GM18858 (cell line): ENCODE measurements around the gene MPP7.

ENCODE experiments used
- ATAC-seq: cut with Tn5 transposase; IDR thresholded peaks from one replicate; pipeline ENCODE4 v1.9.1; 2021; ENCODE audit not compliant: unreplicated experiment

Gene MPP7

DNA sequence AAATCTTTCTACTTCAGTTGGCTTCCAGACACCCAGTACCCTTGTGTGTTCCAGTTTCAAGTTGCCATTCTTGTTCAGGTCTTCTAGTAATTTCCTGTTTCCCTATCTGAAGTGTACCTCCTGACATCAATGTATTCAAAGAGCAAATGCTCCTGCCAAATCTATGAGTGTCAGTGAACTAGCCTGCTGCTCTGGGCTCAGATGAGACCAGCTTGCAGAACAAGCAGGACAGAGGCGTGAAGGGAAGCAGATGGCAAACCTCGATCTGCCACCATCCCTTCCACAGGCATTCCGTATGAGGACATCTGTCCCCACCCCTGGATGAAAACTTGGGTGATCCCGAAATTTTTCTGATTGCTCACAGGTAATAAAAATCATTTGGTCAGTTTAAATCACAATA lies 4.4 kb upstream of the MPP7 start:
- no peak for ATAC-seq

DNA sequence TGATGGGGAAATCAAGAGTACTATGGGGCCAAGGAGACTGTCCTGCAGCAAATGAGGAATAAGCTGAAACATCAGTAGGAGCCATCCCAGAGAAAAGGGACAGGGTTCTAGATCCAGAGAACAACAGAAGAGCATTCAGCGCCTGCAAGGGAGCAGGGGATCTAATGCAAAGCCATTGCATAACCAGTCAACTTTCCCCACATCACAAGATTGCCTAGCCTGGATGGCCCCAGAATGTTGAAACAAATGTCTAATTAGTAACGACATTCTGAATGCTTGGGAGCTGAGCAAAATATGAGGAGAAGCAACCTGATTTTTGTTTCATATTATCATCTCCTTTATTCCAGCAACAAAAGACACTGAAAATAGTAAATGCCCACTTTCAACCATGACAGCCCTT lies 2.7 kb upstream of the MPP7 start:
- no peak for ATAC-seq

- no peak for ATAC-seq
These were observed 1.2 kb upstream of the MPP7 start for GRCh38 chr10:28304032-28304571.

GRCh38 chr10:28302012-28302637 lies 739 bp downstream of the MPP7 start:
- no peak for ATAC-seq

DNA sequence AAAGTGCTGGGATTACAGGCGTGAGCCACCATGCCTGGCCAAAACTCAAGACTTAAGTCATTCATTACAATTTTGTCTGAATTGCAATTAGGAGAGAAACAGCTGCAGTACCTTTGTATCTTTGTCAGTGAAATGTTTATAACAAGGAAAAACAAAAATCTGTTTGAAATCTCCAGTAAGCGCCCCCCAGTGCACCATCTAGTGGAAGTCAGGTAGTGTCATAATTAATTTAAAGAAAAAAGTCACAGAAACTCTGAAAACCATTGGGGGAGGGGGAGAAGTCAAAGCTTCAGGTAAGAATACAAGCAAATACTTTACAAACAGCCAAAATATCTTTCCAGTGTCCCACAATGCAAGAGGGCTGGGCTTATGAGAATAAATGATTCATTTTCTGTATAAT lies 2.8 kb downstream of the MPP7 start:
- no peak for ATAC-seq

DNA sequence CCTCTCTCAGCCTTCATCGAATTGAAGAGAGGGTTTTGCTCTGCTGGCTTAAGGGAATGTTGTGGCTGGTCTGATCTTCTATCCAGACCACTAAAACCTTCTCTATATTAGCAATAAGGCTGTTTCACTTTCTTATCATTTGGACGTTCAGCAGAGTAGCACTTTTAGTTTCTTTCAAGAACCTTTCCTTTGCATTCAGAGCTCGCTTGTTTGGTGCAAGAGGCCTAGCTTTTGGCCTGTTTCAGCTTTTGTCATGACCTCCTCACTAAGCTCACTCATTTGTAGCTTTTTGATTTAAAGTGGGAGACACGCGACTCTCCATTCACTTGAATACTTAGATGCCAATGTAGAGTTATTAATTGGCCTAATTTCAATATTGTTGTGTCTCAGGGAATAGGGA lies 3.9 kb downstream of the MPP7 start:
- ATAC-seq = no peak

DNA sequence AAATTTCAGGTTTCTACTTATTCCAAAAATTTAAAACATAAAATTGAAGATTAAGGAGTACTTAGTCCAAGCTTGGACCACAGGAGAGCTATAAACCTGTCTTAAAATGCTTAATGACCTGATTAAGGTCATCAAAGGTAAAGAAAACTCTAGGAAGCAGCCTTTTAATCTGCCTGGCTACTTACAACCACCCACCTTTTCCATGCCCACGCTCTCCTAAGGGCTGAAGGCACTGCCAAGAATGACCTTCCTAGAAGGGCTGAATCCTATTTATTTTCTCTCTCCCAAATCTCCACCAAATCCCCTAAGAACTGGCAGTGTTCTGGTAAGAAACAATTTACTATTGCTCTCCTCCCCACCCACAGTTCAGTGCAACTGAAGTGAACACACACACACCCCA lies 6.8 kb downstream of the MPP7 start:
- no peak for ATAC-seq

GRCh38 chr10:28295336-28295735 lies 7.5 kb downstream of the MPP7 start:
- no peak for ATAC-seq

DNA sequence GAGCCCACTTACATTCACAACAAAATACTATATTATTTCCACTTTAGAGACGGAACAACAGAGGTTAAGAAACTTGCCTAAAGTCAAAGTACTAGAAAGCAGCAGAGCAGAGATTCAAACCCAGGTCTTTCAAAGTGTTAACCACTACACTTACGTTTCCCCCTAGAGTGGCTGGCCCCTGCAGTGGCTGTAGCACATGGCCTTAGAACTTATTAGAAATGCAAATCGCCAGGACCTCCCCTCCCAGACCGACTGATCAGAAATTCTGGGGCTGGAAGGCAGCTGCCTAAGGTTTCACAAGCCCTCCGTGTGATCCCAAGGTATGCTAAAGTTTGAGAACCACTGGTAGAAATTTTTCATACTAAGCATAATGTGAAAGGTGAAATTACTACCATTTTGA lies 8.1 kb downstream of the MPP7 start:
- ATAC-seq = no peak

DNA sequence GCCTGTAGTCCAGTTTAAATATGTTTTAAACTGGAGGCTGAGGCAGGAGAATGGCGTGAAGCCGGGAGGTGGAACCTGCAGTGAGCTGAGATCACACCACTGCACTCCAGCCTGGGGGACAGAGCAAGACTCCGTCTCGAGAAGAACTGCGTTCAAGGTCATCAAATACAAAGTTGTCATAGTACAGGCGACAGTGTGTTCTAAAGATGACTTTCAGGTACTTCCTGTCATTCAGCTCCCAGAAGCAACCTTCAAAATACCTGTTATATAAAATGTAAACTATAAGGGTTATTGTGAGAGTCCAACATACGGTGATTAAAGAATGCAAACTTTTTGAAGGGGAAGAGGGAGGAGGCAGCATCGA lies 8.7 kb downstream of the MPP7 start:
- no peak for ATAC-seq

DNA sequence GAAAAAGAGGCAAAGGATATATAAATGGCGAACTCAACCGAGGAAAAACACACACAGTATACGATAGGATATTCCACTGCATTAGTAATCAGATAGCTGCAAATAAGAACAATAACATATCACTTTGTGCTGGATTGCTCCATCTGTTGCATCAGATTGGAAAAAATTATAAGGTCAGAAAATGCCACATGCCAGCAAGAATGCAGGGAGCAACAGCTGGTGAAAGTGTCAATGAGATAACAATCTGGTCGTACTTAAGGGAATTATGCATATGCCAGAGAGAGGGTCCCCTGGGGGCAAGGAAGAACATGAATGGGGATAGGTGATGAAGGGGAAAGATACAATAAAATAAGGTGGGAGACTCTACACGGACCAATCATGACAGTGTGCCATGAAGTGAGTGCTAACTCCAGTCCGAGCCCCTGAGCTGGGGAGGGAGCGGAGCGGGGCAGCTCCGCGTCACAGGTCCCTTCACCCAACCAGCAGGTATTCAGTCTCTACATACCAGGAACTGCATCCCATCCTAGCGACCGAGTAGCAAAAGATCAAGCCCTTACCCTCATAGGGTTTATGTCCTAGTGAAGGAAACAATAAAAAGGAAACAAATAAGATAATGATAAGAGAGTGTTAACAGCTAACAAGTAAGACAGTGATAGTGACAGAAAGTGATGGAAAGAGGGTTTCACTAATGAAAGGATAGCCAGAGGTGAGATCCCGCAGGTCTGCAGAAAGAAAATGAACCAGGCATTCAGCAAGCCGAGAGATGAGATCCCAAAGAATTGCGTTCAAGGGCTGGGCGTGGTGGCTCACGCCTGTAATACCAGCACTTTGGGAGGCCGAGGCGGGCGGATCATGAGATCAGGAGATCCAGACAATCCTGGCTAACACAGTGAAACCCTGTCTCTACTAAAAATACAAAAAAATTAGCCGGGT lies 9.4 kb downstream of the MPP7 start:
- no peak for ATAC-seq

- ATAC-seq = no peak
These were observed 11.0 kb downstream of the MPP7 start for GRCh38 chr10:28291881-28292297.

GRCh38 chr10:28285816-28286215 lies 17.0 kb downstream of the MPP7 start:
- ATAC-seq = no peak

- no peak for ATAC-seq
These were observed 18.7 kb downstream of the MPP7 start for GRCh38 chr10:28284126-28284525.

GRCh38 chr10:28283251-28283650 lies 19.6 kb downstream of the MPP7 start:
- no peak for ATAC-seq

DNA sequence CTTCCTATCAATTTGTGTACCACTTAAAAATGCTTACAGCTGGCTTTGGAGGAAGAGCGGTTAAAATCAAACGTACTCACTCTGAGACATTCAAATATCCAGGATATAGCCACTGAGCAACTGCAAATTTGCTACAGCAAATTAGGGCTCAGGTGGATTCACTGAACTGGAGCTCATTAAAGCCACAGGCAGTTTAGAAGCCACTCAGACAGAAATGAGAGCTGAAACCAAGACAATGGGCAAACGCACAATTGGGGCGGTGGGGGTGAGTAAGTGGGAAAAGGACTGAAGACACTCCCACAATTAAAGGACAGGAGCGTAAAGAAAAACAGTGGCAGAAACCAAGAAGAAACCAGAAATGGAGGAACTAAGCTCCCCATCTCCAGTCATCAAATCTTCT lies 20.5 kb downstream of the MPP7 start:
- ATAC-seq = no peak

- no peak for ATAC-seq
These were observed 21.0 kb downstream of the MPP7 start for GRCh38 chr10:28281726-28282315.

DNA sequence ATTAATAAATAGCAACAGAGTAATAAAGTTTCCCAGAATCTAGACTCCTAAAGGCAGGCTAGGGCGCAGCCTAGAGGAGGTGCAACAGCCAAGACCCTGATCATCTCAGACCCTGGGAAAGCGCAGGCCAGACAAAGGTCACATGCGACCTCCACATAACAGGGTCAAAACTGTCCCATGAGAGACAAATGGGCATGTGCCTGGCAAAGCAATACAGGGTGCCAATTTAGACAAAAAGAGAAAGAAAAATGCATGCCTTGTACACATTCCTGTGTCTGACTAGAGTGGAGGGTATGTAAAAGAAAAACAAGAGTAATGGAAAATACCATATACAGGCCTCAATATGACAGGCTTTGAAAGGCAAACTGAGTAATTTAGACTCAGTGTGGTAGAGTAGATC lies 22.2 kb downstream of the MPP7 start:
- ATAC-seq = no peak

DNA sequence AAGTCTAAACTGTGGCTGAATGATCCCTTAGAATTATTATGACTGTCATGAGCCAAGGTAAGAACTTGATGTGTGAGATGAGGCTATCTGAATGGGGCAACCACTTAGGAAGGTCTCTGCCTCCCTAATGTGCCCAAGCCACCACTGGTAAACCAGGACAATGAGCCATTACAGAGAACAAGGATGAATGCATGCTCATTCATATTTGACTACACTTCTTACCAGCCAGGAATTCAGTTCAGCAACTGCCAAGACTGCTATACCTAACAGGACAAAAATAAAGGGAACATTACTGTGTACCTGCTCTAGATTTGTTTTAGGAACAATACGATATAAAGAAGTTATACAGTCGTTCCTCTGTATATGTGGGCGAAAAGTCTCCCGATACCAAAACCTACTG lies 23.0 kb downstream of the MPP7 start:
- ATAC-seq = no peak

- no peak for ATAC-seq
These were observed 24.0 kb downstream of the MPP7 start for GRCh38 chr10:28278842-28279241.

- no peak for ATAC-seq
These were observed 26.5 kb downstream of the MPP7 start for GRCh38 chr10:28276384-28276783.

GRCh38 chr10:28274475-28274874 lies 28.4 kb downstream of the MPP7 start:
- ATAC-seq = no peak
